Endodermal cell (in vitro differentiated cells): ENCODE measurements around the gene BNIP3. TPM values are rescaled to one million over a fixed set of nuclear protein-coding genes. Genes with fewer than 3 reads are reported as not detected.

Experiments used
- DNase-seq: peaks from one replicate; pipeline ENCODE4 v3.0.0-alpha.2; 2017
- H3K27ac ChIP-seq: 2 replicates; pipeline ENCODE4 v1.5.1; 2013; ENCODE audit warnings: mild to moderate bottlenecking, low read depth, low read length, moderate library complexity
- H3K27me3 ChIP-seq: 2 replicates; pipeline ENCODE4 v1.6.1; 2013; ENCODE audit warnings: mild to moderate bottlenecking, low read length, moderate library complexity; ENCODE audit not compliant: insufficient read depth, control insufficient read depth, poor library complexity, severe bottlenecking
- H3K36me3 ChIP-seq: 2 replicates; pipeline ENCODE4 v1.7.0; 2013; ENCODE audit warnings: mild to moderate bottlenecking, low read length, moderate library complexity; ENCODE audit not compliant: control insufficient read depth, insufficient read depth
- H3K4me1 ChIP-seq: one replicate; pipeline ENCODE4 v1.7.0; 2013; ENCODE audit warnings: low read length; ENCODE audit not compliant: control insufficient read depth, insufficient read depth
- H3K4me3 ChIP-seq: 2 replicates; pipeline ENCODE4 v1.5.1; 2013; ENCODE audit warnings: mild to moderate bottlenecking, low read length, moderate library complexity
- H3K9ac ChIP-seq: 2 replicates; pipeline ENCODE4 v1.6.1; 2013; ENCODE audit warnings: mild to moderate bottlenecking, low read length, moderate library complexity; ENCODE audit not compliant: poor library complexity, severe bottlenecking; ENCODE audit errors: extremely low read depth
- H3K9me3 ChIP-seq: 2 replicates; pipeline ENCODE4 v1.6.1; 2013; ENCODE audit warnings: mild to moderate bottlenecking, low read length, moderate library complexity; ENCODE audit not compliant: control insufficient read depth
- H3K27ac Mint-ChIP-seq: 2 replicates; pipeline ENCODE4 v1.8.0; 2020; ENCODE audit warnings: mixed read lengths
- H3K27me3 Mint-ChIP-seq: 2 replicates; pipeline ENCODE4 v1.8.0; 2021; ENCODE audit warnings: mild to moderate bottlenecking, mixed read lengths; ENCODE audit not compliant: insufficient read depth
- H3K36me3 Mint-ChIP-seq: 2 replicates; pipeline ENCODE4 v1.8.0; 2020; ENCODE audit warnings: low read depth, mixed read lengths
- H3K4me1 Mint-ChIP-seq: 2 replicates; pipeline ENCODE4 v1.8.0; 2020; ENCODE audit warnings: mixed read lengths
- H3K4me3 Mint-ChIP-seq: 2 replicates; pipeline ENCODE4 v1.8.0; 2020; ENCODE audit warnings: mild to moderate bottlenecking, moderate library complexity, mixed read lengths
- H3K9me3 Mint-ChIP-seq: 2 replicates; pipeline ENCODE4 v1.8.0; 2020; ENCODE audit warnings: mild to moderate bottlenecking, mixed read lengths
- CTCF ChIP-seq: fragments of 200-600 bp; sonication (generic); conservative IDR thresholded peaks from 2 replicates; pipeline ENCODE4 v1.5.0; 2021; ENCODE audit warnings: antibody characterized with exemption, mild to moderate bottlenecking
- WGBS, 2 experiments: methylation state at CpG; one replicate each; pipeline versions ENCODE4 v1.1.5 to v1.1.7; 2013; ENCODE audit warnings: missing lambda C conversion rate in 2 of 2, mixed read lengths in 1 of 2; ENCODE audit not compliant: insufficient coverage in 1 of 2, insufficient read length in 1 of 2; 5-methylcytosine and 5-hydroxymethylcytosine counted together
- total RNA-seq, 2 donors: library from RNA; stranded (reverse); fragmentation: NEBNext Ultra II Directional in 1 of 2; extraction: Animal tissue kit (Norgen Biotek cat#: 25700) in 1 of 2; gene quantifications; 2 replicates in 1 of 2; 3 replicates in 1 of 2; pipeline ENCODE4 v1.2.1, GENCODE V29; 2021

The BNIP3 gene
- total RNA-seq, 2 donors from 2014 or later: 93.5 to 108 TPM

- Mint-ChIP-seq H3K27me3 (peaks cover 23% of the 10 kb centered on the region), H3K9me3 (peaks cover 37% of the 10 kb centered on the region), H3K36me3 (peaks cover 32% of the 10 kb centered on the region), H3K27ac (no peak overlapping the region), H3K4me1 (peaks cover 27% of the 10 kb centered on the region), H3K4me3 (peak overlapping the region; percentile 85)
- Histone ChIP-seq H3K9ac (peak overlapping the region; percentile 11), H3K4me1 (no peaks in the 10 kb centered on the region), H3K36me3 (peaks cover 14% of the 10 kb centered on the region), H3K27ac (no peak overlapping the region), H3K27me3 (peaks cover 7% of the 10 kb centered on the region), H3K9me3 (peaks cover 25% of the 10 kb centered on the region), H3K4me3 (peak overlapping the region; percentile 77)
- 4 to 7% methylated on average over 20 to 83 of the region's 83 CpGs for WGBS, 2 experiments
- DNase-seq: no peak
- TF ChIP-seq CTCF: no peak
Measured at GRCh38 chr10:131982185-131982756, 548 bp upstream of the BNIP3 start.

- no peaks in the 10 kb centered on the region for H3K4me1 ChIP-seq
- Mint-ChIP-seq H3K4me1 (peaks cover 29% of the 10 kb centered on the region), H3K9me3 (peaks cover 26% of the 10 kb centered on the region), H3K27ac (peak overlapping the region; percentile 82), H3K4me3 (peak overlapping the region; percentile 85), H3K36me3 (peaks cover 36% of the 10 kb centered on the region), H3K27me3 (peaks cover 23% of the 10 kb centered on the region)
- DNase-seq: peak; percentile 84
- 1% methylated on average over 21 to 31 of the region's 31 CpGs for WGBS, 2 experiments
- H3K4me3 ChIP-seq: peak overlapping the region; percentile 93
- H3K36me3 ChIP-seq: peaks cover 25% of the 10 kb centered on the region
- peaks cover 7% of the 10 kb centered on the region for H3K27me3 ChIP-seq
- H3K9ac ChIP-seq: peak overlapping the region; percentile 80
- H3K27ac ChIP-seq: no peak overlapping the region
- H3K9me3 ChIP-seq: peaks cover 11% of the 10 kb centered on the region
- TF ChIP-seq CTCF: no peak
Measured at GRCh38 chr10:131980761-131981428, 828 bp downstream of the BNIP3 start.

GRCh38 chr10:131980321-131980720 lies 1.4 kb downstream of the BNIP3 start:
- Histone ChIP-seq H3K4me1 (no peaks in the 10 kb centered on the region), H3K4me3 (peak overlapping the region; percentile 93), H3K9ac (peak overlapping the region; percentile 80), H3K27ac (no peak overlapping the region), H3K36me3 (peaks cover 30% of the 10 kb centered on the region), H3K9me3 (peaks cover 8% of the 10 kb centered on the region), H3K27me3 (peaks cover 7% of the 10 kb centered on the region)
- WGBS, 2 experiments: 79 to 83% methylated on average over 3 to 6 of the region's 8 CpGs
- H3K4me1 Mint-ChIP-seq: peaks cover 29% of the 10 kb centered on the region
- no peak for TF ChIP-seq CTCF
- peaks cover 23% of the 10 kb centered on the region for H3K9me3 Mint-ChIP-seq
- H3K4me3 Mint-ChIP-seq: peak overlapping the region; percentile 85
- H3K27me3 Mint-ChIP-seq: peaks cover 21% of the 10 kb centered on the region
- DNase-seq: no peak
- H3K36me3 Mint-ChIP-seq: peaks cover 39% of the 10 kb centered on the region
- H3K27ac Mint-ChIP-seq: peak overlapping the region; percentile 90
